Astrocyte (in vitro differentiated cells and primary cell): ENCODE measurements around the gene CAMK2D. TPM values are rescaled to one million over a fixed set of nuclear protein-coding genes. Genes with fewer than 3 reads are reported as not detected.

ENCODE experiments used
- DNase-seq: peaks from one replicate; pipeline ENCODE4 v3.0.0-alpha.2; 2010; ENCODE audit warnings: low read depth
- FAIRE-seq: peaks from 2 replicates; lab custom pipeline; 2011; peaks lifted over from hg19 to GRCh38; lab: Jason Lieb, UNC
- H2AFZ ChIP-seq: 2 replicates; pipeline ENCODE4 v1.6.0; 2012; ENCODE audit warnings: low read depth, low read length, inconsistent platforms
- H3K27ac ChIP-seq: 2 replicates; pipeline ENCODE4 v1.5.1; 2011; ENCODE audit warnings: low read depth, low read length, inconsistent platforms
- H3K27me3 ChIP-seq: 2 replicates; pipeline ENCODE4 v1.6.0; 2011; ENCODE audit warnings: low read length, inconsistent platforms; ENCODE audit not compliant: insufficient read depth
- H3K36me3 ChIP-seq: 2 replicates; pipeline ENCODE4 v1.5.1; 2011; ENCODE audit warnings: low read length, inconsistent platforms; ENCODE audit not compliant: insufficient read depth
- H3K4me1 ChIP-seq: 2 replicates; pipeline ENCODE4 v1.5.1; 2011; ENCODE audit warnings: low read length, inconsistent platforms; ENCODE audit not compliant: insufficient read depth
- H3K4me2 ChIP-seq: 2 replicates; pipeline ENCODE4 v1.6.0; 2012; ENCODE audit warnings: low read length, inconsistent platforms
- H3K4me3 ChIP-seq: 2 replicates; pipeline ENCODE4 v1.5.1; 2011; ENCODE audit warnings: low read depth, mild to moderate bottlenecking, low read length, inconsistent platforms; ENCODE audit not compliant: insufficient read depth
- H3K79me2 ChIP-seq: 2 replicates; pipeline ENCODE4 v1.6.0; 2012; ENCODE audit warnings: mild to moderate bottlenecking, low read length, inconsistent platforms; ENCODE audit not compliant: insufficient read depth
- H3K9ac ChIP-seq: 2 replicates; pipeline ENCODE4 v1.6.0; 2012; ENCODE audit warnings: mild to moderate bottlenecking, low read length, inconsistent platforms
- H3K9me3 ChIP-seq: 2 replicates; pipeline ENCODE4 v1.5.1; 2012; ENCODE audit warnings: low read depth, mild to moderate bottlenecking, low read length, inconsistent platforms; ENCODE audit not compliant: insufficient read depth
- H4K20me1 ChIP-seq: 2 replicates; pipeline ENCODE4 v1.6.0; 2012; ENCODE audit warnings: low read length, inconsistent platforms; ENCODE audit not compliant: insufficient read depth
- H3K27ac Mint-ChIP-seq: one replicate; pipeline ENCODE4 v1.8.0; 2021; ENCODE audit warnings: mild to moderate bottlenecking, mixed read lengths; ENCODE audit not compliant: unreplicated experiment
- H3K27me3 Mint-ChIP-seq: one replicate; pipeline ENCODE4 v1.8.0; 2021; ENCODE audit warnings: low read depth, mixed read lengths; ENCODE audit not compliant: unreplicated experiment
- H3K36me3 Mint-ChIP-seq: one replicate; pipeline ENCODE4 v1.8.0; 2021; ENCODE audit warnings: low read depth, mixed read lengths; ENCODE audit not compliant: unreplicated experiment
- H3K4me1 Mint-ChIP-seq: one replicate; pipeline ENCODE4 v1.8.0; 2021; ENCODE audit warnings: low read depth, mixed read lengths; ENCODE audit not compliant: unreplicated experiment
- H3K4me3 Mint-ChIP-seq: one replicate; pipeline ENCODE4 v1.8.0; 2021; ENCODE audit warnings: mild to moderate bottlenecking, moderate library complexity, mixed read lengths; ENCODE audit not compliant: unreplicated experiment
- H3K9me3 Mint-ChIP-seq: one replicate; pipeline ENCODE4 v1.8.0; 2021; ENCODE audit warnings: mild to moderate bottlenecking, mixed read lengths; ENCODE audit not compliant: unreplicated experiment
- EZH2 ChIP-seq: IDR thresholded peaks from 2 replicates; pipeline ENCODE4 v1.6.1; 2012; ENCODE audit warnings: mild to moderate bottlenecking, low read length, inconsistent platforms; ENCODE audit not compliant: insufficient read depth
- total RNA-seq: library from RNA; stranded (reverse); gene quantifications from 2 replicates; pipeline ENCODE4 v1.2.1, GENCODE V29; 2021
- TF ChIP-seq, protein P1 (sequence below): IDR thresholded peaks from 2 replicates; pipeline ENCODE4 v1.5.1; 2011; ENCODE audit warnings: low read depth, mild to moderate bottlenecking, inconsistent platforms, low read length, moderate library complexity; ENCODE audit not compliant: insufficient read depth

The CAMK2D gene
- total RNA-seq, 1 donor from 2014 or later = 80.8 TPM

DNA sequence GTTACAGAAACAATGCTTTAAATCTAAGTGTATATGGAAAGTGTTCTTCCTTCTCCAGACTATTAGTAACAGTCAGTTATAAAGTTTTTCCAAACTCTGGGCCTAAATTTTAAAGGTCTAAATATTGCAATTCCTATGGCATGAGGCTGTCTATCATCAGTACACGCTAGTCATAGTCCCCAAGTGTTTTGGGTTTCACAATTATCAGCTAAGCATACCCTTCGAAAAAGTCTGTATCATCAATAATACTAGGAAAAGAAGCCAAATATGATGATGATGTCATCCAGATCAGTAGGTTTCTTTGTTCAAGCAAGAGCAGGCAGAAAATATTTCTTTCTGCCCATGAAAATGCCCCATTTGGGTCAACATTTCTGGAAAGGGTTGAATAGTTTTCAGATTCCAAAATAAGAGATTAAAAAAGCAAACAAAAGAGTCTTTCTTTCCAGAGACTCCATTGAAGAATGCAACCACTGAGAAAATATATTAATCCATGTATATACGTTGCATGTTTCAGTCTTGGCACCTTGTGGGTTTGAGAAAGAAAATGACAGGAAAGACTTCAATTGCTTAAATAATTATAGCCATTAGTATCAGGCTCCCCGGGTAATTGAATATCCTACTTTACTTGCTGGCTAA, 173.8 kb downstream of the CAMK2D start:
- DNase-seq = no peak
- Mint-ChIP-seq H3K4me1 (peaks cover 42% of the 10 kb centered on the region), H3K27me3 (no peaks in the 10 kb centered on the region), H3K4me3 (no peak overlapping the region), H3K27ac (no peak overlapping the region), H3K9me3 (no peaks in the 10 kb centered on the region), H3K36me3 (peaks cover 6% of the 10 kb centered on the region)
- Histone ChIP-seq H3K9ac (no peak overlapping the region), H4K20me1 (peaks cover 21% of the 10 kb centered on the region), H3K4me1 (peaks cover 19% of the 10 kb centered on the region), H2AFZ (no peak overlapping the region), H3K36me3 (no peaks in the 10 kb centered on the region), H3K9me3 (no peaks in the 10 kb centered on the region), H3K27me3 (no peaks in the 10 kb centered on the region), H3K79me2 (no peaks in the 10 kb centered on the region), H3K4me3 (no peak overlapping the region), H3K4me2 (no peak overlapping the region), H3K27ac (no peak overlapping the region)
- FAIRE-seq = no peak
- no peak for TF ChIP-seq EZH2
- TF ChIP-seq, protein P1, sequence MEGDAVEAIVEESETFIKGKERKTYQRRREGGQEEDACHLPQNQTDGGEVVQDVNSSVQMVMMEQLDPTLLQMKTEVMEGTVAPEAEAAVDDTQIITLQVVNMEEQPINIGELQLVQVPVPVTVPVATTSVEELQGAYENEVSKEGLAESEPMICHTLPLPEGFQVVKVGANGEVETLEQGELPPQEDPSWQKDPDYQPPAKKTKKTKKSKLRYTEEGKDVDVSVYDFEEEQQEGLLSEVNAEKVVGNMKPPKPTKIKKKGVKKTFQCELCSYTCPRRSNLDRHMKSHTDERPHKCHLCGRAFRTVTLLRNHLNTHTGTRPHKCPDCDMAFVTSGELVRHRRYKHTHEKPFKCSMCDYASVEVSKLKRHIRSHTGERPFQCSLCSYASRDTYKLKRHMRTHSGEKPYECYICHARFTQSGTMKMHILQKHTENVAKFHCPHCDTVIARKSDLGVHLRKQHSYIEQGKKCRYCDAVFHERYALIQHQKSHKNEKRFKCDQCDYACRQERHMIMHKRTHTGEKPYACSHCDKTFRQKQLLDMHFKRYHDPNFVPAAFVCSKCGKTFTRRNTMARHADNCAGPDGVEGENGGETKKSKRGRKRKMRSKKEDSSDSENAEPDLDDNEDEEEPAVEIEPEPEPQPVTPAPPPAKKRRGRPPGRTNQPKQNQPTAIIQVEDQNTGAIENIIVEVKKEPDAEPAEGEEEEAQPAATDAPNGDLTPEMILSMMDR = no peak

DNA sequence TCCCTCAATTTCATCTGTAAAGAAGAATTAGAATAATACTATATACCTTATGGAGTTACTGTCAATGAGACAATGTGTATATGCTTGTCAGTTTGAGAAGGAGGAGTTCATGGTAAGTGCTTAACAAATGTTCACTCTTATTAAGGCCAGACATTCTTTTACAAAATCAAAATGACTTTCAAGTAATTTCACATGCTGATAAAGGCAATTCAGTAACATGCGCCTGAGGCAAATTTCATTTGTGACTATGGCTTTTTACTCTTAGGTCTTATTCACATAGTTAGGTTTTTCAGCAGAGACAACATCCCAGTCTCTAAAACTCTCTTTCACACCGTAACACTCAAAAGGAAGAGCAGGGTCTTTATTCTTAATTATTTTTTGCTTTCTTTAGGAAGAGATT, 174.4 kb downstream of the CAMK2D start:
- no peaks in the 10 kb centered on the region for H3K36me3 ChIP-seq
- no peak overlapping the region for H2AFZ ChIP-seq
- no peaks in the 10 kb centered on the region for H3K9me3 ChIP-seq
- no peak overlapping the region for H3K9ac ChIP-seq
- DNase-seq = no peak
- no peaks in the 10 kb centered on the region for H3K79me2 ChIP-seq
- no peaks in the 10 kb centered on the region for H3K9me3 Mint-ChIP-seq
- no peaks in the 10 kb centered on the region for H3K27me3 ChIP-seq
- no peak for TF ChIP-seq EZH2
- TF ChIP-seq, protein P1 = no peak
- peaks cover 6% of the 10 kb centered on the region for H3K36me3 Mint-ChIP-seq
- H3K27me3 Mint-ChIP-seq = no peaks in the 10 kb centered on the region
- H3K4me1 ChIP-seq = peaks cover 16% of the 10 kb centered on the region
- H3K4me3 ChIP-seq = no peak overlapping the region
- no peak overlapping the region for H3K4me3 Mint-ChIP-seq
- no peak overlapping the region for H3K4me2 ChIP-seq
- H3K4me1 Mint-ChIP-seq = peaks cover 43% of the 10 kb centered on the region
- H3K27ac Mint-ChIP-seq = no peak overlapping the region
- no peak for FAIRE-seq
- H4K20me1 ChIP-seq = peaks cover 21% of the 10 kb centered on the region
- H3K27ac ChIP-seq = no peak overlapping the region

DNA sequence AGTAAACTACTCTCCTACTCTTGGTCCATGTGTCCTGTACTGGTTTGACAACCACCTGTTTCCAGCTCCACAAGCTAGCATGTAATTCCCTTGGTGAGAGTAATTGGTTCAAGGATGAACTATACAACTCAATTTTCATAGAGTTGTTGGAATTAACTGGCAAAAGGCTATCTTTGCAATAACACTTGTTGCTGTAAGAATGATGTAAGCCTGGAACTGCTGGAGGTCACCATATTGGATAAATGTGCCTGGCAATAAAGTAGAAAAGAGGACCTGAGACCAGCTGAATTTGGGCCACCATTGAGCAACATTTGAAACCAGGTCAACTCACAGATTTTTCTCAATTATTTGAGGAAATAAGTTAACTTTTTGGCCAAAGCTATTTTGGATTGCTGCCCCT, 175.5 kb downstream of the CAMK2D start:
- Histone ChIP-seq H3K4me2 (no peak overlapping the region), H4K20me1 (peaks cover 21% of the 10 kb centered on the region), H3K4me3 (no peak overlapping the region), H3K27me3 (no peaks in the 10 kb centered on the region), H3K9ac (no peak overlapping the region), H3K36me3 (no peaks in the 10 kb centered on the region), H3K79me2 (no peaks in the 10 kb centered on the region), H3K9me3 (no peaks in the 10 kb centered on the region), H3K27ac (no peak overlapping the region), H3K4me1 (peaks cover 13% of the 10 kb centered on the region), H2AFZ (no peak overlapping the region)
- peaks cover 38% of the 10 kb centered on the region for H3K4me1 Mint-ChIP-seq
- H3K36me3 Mint-ChIP-seq = peaks cover 12% of the 10 kb centered on the region
- no peak overlapping the region for H3K27ac Mint-ChIP-seq
- DNase-seq = no peak
- H3K27me3 Mint-ChIP-seq = no peaks in the 10 kb centered on the region
- no peak for TF ChIP-seq EZH2
- TF ChIP-seq, protein P1 = no peak
- no peaks in the 10 kb centered on the region for H3K9me3 Mint-ChIP-seq
- H3K4me3 Mint-ChIP-seq = no peak overlapping the region
- FAIRE-seq = no peak
